Amygdala (tissue), 56 donors: ENCODE data around the gene DAAM1.

Experiments
- DNase-seq, 56 donors: peaks; one replicate each; lab custom pipeline; 2025; lab: John Stamatoyannopoulos, UW

The DAAM1 gene

GRCh38 chr14:59280961-59281360 lies 92.5 kb downstream of the DAAM1 start:
- no peak for DNase-seq

DNA sequence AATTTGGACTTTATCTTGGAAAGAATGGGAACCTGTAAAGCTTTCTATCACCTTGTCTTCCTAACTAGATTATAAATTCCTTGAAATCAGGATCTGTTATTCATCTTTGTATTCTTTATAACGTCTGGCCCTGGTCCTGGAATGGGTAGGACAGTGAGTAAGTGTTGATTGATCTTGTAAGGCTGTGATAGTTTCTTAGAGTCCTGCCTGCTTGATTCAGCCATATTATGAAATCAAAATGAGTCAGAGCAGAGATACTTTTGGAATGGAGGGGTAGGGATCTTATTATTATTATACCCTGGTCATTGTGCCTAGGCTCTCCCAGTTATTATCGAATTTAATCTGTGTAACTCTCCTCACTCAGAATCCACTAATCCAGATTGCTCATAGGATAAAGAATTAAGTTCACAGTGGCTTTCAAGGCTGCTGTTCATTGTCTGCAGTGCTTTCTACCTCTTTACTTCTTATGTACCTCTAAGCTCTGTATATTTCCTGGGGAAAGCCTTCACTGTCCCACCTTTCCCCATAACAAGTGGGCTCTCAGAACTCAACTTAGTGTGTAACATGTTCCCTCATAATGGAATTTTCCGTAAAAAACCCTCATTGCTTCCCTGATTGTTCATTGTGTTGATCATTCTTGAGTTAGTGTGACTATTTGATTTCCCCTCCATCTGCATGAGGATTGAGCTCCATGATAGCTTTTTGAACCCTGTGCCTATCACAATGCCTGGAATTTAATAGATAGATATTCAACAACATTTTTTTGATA lies 93.3 kb downstream of the DAAM1 start:
- DNase-seq, result no peak

DNA sequence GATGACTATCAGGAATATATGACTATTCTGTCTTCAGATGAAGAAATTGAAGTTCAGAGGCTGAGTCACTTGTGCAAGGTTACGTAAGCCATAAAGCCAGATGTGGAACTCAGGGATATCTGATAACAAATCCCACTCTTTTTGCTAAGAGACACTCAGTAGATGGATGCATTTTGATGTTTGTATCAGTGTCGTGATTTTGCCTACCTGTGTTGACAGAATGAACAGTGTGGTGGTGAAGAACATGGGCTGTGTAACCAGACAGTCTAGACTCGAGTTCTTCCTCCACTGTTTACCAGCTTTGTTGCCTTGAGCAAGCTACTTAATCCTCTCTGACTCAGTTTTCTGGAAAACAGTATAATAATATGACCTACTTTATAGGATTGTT lies 93.9 kb downstream of the DAAM1 start:
- DNase-seq, result no peak

GRCh38 chr14:59283361-59283760 lies 94.9 kb downstream of the DAAM1 start:
- no peak for DNase-seq

DNA sequence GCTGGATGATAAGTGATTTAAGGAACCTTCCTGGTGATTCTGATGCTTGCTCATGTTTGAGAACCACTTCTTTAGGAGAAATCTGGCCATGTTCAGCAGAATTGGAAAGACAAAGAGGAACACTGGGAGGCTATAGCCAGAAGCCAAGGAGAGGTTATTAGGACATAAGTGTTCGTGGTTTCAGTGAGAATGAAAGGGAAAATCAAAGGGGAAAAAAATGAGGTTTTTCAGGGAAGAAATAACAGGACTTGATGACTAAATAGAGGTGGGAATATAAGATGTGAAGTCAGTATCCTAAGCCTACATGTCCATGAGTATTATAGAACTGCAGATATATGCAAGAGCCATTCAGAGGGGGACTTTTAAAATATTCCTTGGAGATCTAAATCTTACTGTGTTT lies 95.6 kb downstream of the DAAM1 start:
- DNase-seq, result no peak

- no peak for DNase-seq
Observed at GRCh38 chr14:59292028-59292427, 103.6 kb downstream of the DAAM1 start.

DNA sequence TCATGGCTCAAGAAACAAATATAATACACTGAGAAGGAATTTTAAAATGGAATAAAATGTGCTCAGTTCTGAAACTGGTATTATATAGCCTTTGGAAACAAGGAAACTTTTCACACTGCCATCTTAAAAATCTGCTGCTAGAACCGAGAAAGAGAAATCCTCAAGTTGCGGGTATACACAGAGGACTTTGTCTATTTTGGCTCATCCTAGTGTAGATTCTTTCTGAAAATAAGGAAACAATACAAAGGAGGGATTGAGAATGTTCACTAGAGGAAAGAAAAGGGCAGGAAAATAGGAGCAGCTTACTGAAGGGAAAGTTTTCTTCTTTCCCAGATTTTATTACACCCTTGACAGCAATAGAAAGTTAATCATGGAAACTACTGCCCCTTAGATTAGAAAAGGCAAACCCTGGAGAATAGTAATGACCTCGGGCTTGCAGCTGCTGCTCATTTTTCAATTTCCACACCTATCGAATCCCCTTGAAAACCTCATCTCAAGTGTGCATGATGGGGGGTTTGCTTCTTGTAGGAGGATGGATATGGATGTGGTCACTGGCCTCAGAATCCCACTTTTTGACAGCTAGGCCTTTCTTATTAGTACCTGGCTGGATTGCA lies 104.6 kb downstream of the DAAM1 start:
- no peak for DNase-seq

GRCh38 chr14:59293935-59294661 lies 105.6 kb downstream of the DAAM1 start:
- no peak for DNase-seq

GRCh38 chr14:59294662-59294992 lies 106.2 kb downstream of the DAAM1 start:
- DNase-seq, result no peak

GRCh38 chr14:59295951-59296350 lies 107.5 kb downstream of the DAAM1 start:
- no peak for DNase-seq

DNA sequence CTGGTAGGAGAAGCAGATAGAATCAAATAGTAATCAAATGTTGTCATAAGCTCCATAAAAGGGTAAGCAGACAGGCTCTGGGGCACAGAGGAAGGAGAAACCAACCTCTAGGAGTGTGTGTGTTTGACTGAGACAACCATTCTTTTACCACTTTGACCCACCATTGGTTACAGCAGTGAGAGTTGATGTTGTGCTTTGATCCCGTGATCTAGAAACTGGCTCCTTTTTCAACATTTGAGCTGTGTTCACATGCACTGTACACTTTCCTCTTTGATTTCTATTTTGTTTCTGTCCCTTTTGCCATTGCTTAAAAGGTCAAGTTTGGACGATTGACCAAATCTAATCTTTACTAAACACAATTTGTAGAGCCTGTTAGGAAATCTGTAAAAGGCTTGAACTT lies 108.0 kb downstream of the DAAM1 start:
- DNase-seq, result no peak

- no peak for DNase-seq
Observed at GRCh38 chr14:59297071-59297776, 108.8 kb downstream of the DAAM1 start.

DNA sequence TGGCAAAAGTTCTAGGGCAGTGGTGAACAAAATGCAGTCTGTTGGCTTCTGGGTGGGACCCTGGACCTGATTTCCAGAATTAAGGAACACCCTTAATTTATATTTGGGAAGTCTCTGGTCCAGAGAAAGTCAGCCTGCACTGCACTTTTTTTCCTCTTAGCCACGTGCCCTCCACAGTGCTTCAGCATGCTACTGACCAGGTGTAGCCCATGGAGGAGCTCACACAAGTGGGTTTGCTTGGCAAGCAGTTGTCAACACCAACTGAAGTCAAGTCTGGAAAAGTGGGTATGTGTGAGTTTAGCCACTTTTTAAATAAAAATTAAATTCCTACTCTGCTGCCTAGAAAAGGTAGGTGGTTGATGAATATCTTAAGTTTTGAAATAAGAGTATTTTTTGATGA lies 111.3 kb downstream of the DAAM1 start:
- no peak for DNase-seq

DNA sequence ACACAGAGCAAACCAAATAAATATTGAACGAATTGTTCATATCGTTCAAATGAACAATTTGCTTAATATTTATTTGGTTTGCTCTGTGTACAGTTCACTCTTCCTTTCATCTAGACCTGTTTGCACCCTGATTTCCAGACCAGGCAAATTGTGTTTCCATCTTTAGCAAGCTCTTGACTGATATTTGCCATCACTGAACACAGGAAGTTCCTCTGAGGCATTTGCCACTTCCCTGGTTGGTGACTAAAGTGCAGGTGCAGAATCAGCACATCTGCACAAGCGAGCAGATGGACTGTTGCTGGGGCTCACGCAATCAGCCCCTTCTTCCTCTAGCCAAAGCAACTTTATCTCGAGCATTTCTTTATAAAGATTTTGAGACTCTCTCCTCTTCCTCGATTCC lies 112.9 kb downstream of the DAAM1 start:
- peak in 3 of 56 donors; percentile 8 to 17 (median 12) for DNase-seq

DNA sequence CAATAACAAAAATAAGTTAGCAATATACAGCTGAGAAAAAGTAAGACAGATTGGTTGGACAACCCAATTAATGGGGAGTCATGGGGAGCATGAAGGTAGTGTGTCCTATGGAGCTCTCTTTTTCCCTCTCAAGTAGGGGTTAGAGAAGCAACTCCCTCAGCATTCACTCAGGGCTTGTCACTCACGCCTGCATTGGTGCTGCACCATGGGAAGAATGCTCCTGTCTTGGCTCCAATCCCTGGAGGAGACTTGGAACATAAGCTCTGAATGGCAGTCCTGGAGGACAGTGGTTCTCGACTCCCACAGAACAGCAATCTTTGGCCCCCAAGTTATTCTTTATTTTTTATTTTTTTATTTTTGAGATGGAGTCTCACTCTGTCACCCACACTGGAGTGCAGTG lies 113.8 kb downstream of the DAAM1 start:
- no peak for DNase-seq

DNA sequence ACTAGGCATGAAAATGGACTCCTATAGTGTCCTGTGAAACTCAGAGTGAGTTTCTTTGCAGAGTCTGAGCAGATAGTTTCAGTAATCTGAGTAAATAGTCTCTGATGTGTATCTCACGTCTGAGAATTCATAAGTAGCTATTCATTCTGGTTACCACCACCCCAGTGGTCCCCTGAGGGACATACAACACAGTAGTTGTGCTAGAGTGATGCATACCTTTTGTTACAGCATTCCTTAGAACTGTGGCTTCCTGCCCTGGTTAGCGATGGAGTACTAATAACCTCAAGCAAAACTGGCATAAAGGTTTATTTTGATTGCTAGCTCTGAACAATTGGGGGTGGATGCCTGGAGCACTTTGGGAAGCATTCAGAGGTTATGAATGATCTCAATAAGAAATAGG lies 114.7 kb downstream of the DAAM1 start:
- no peak for DNase-seq

- DNase-seq, result no peak
Observed at GRCh38 chr14:59305231-59305630, 116.8 kb downstream of the DAAM1 start.

- no peak for DNase-seq
Observed at GRCh38 chr14:59305836-59306555, 117.5 kb downstream of the DAAM1 start.

- DNase-seq, result no peak
Observed at GRCh38 chr14:59306775-59307174, 118.3 kb downstream of the DAAM1 start.

DNA sequence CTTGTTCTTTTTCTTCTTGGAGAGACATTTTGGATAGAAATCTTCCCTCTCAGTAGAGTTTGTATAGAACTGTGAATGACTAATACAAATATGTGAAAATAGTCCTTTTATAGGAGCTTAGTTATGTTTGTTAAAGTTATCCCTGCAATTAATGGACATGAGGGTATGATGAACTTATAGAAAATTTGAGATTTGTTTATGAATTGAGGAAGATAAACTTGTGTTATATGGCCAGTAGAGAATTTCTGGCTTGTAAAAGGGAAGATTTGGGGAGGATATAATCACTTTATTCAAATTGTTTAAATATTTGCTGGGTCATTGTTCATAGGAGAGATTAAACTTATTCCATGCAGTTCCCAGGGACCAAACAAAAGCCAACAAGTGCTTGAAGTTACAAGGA lies 119.6 kb downstream of the DAAM1 start:
- no peak for DNase-seq

- DNase-seq, result peak in 1 of 56 donors; percentile 36
Observed at GRCh38 chr14:59308673-59309072, 120.2 kb downstream of the DAAM1 start.
